HepG2 (cell line): ENCODE data around the gene CLASRP. TPM values are rescaled to one million over a fixed set of nuclear protein-coding genes. Genes with fewer than 3 reads are reported as not detected.

ENCODE experiments used
- AGO1 ChIP-seq: fragments of 200-400 bp; formaldehyde crosslinking; IDR thresholded peaks from 2 replicates; pipeline ENCODE4 v1.6.1; 2017; ENCODE audit warnings: mild to moderate bottlenecking, low read depth, low read length, moderate library complexity; ENCODE audit not compliant: poor library complexity, severe bottlenecking
- ATF2 ChIP-seq: sonication (generic); formaldehyde crosslinking; IDR thresholded peaks from 2 replicates; pipeline ENCODE4 v1.4.0; 2020; ENCODE audit warnings: missing genetic modification reagents
- GABPB1 ChIP-seq: IDR thresholded peaks from 2 replicates; pipeline ENCODE4 v1.6.1; 2016; ENCODE audit warnings: mild to moderate bottlenecking, missing genetic modification reagents, moderate library complexity, missing compliant biosample characterization
- HNRNPH1 ChIP-seq: fragments of 200-400 bp; formaldehyde crosslinking; optimal IDR thresholded peaks from 2 replicates; pipeline ENCODE3; 2017; ENCODE audit warnings: mild to moderate bottlenecking, low read depth, low read length
- HOXD1 ChIP-seq: sonication (generic); formaldehyde crosslinking; IDR thresholded peaks from 2 replicates; pipeline ENCODE4 v1.5.0; 2020; ENCODE audit warnings: missing genetic modification reagents
- MAFK ChIP-seq, 2 experiments: IDR thresholded peaks in 1 of 2; conservative IDR thresholded peaks in 1 of 2; 2 replicates each; pipeline ENCODE4 v1.6.1; 2011; ENCODE audit warnings: improper control_type of control experiment in 2 of 2, low read length in 2 of 2
- PITX1 ChIP-seq: sonication (generic); formaldehyde crosslinking; IDR thresholded peaks from 2 replicates; pipeline ENCODE4 v1.5.1; 2020; ENCODE audit warnings: mild to moderate bottlenecking, missing genetic modification reagents
- PLSCR1 ChIP-seq: sonication (generic); formaldehyde crosslinking; IDR thresholded peaks from 2 replicates; pipeline ENCODE4 v1.5.0; 2020; ENCODE audit warnings: missing genetic modification reagents, mild to moderate bottlenecking, borderline replicate concordance
- SMARCE1 ChIP-seq: fragments of 450-650 bp; IDR thresholded peaks from 2 replicates; pipeline ENCODE4 v1.6.1; 2017; ENCODE audit warnings: borderline replicate concordance
- TEF ChIP-seq: sonication (generic); formaldehyde crosslinking; IDR thresholded peaks from 2 replicates; pipeline ENCODE4 v1.5.0; 2020; ENCODE audit warnings: missing genetic modification reagents
- TFAP4 ChIP-seq: sonication (generic); IDR thresholded peaks from 2 replicates; pipeline ENCODE4 v1.6.1; 2016; ENCODE audit warnings: low read depth, borderline replicate concordance
- ZNF20 ChIP-seq: sonication (generic); formaldehyde crosslinking; IDR thresholded peaks from 2 replicates; pipeline ENCODE4 v1.4.0; 2020; ENCODE audit warnings: mild to moderate bottlenecking, moderate library complexity, missing genetic modification reagents
- ZNF235 ChIP-seq: sonication (generic); formaldehyde crosslinking; IDR thresholded peaks from 2 replicates; pipeline ENCODE4 v1.8.1; 2023; ENCODE audit warnings: mild to moderate bottlenecking, missing genetic modification reagents, borderline replicate concordance
- ZNF337 ChIP-seq: sonication (generic); formaldehyde crosslinking; IDR thresholded peaks from 2 replicates; pipeline ENCODE4 v1.5.1; 2020; ENCODE audit warnings: missing genetic modification reagents, low read depth, mild to moderate bottlenecking, borderline replicate concordance
- ZNF33B ChIP-seq: sonication (generic); formaldehyde crosslinking; IDR thresholded peaks from 2 replicates; pipeline ENCODE4 v1.5.1; 2020; ENCODE audit warnings: mild to moderate bottlenecking, missing genetic modification reagents
- ZNF605 ChIP-seq: sonication (generic); formaldehyde crosslinking; IDR thresholded peaks from 2 replicates; pipeline ENCODE4 v1.8.0; 2022; ENCODE audit warnings: mild to moderate bottlenecking, missing genetic modification reagents
- ZNF615 ChIP-seq: sonication (generic); formaldehyde crosslinking; IDR thresholded peaks from 2 replicates; pipeline ENCODE4 v1.5.0; 2020; ENCODE audit warnings: mild to moderate bottlenecking, missing genetic modification reagents, borderline replicate concordance
- ZNF713 ChIP-seq: sonication (generic); formaldehyde crosslinking; IDR thresholded peaks from 2 replicates; pipeline ENCODE4 v1.4.0; 2020; ENCODE audit warnings: mild to moderate bottlenecking, missing genetic modification reagents
- ZNF839 ChIP-seq: sonication (generic); formaldehyde crosslinking; IDR thresholded peaks from 2 replicates; pipeline ENCODE4 v1.4.0; 2020; ENCODE audit warnings: missing genetic modification reagents, mild to moderate bottlenecking, borderline replicate concordance
- ZUFSP ChIP-seq: sonication (generic); formaldehyde crosslinking; IDR thresholded peaks from 2 replicates; pipeline ENCODE4 v1.9.0; 2021; ENCODE audit warnings: missing genetic modification reagents, mild to moderate bottlenecking, borderline replicate concordance
- polyA plus RNA-seq, 8 experiments: library from polyadenylated mRNA; depleted of rRNA in 3 of 8; stranded (reverse) in 7 of 8; unstranded in 1 of 8; fragments of >200 nt; fragmentation: Illumina TruSeq in 4 of 8; extraction: Trizol in 4 of 8; gene quantifications; 2 replicates each; pipeline versions ENCODE4 v1.2.1 to v1.2.3, GENCODE V29; 2011 to 2016; ENCODE audit warnings: low read depth in 4 of 8, missing spikeins in 1 of 8, mixed read lengths in 1 of 8; ENCODE audit not compliant: insufficient read depth in 1 of 8
- total RNA-seq, 5 experiments: library from RNA; depleted of rRNA; stranded (reverse); fragments of >200 nt; fragmentation: Illumina TruSeq; extraction: Trizol; gene quantifications; 2 replicates each; pipeline ENCODE4 v1.2.3, GENCODE V29; 2016; ENCODE audit warnings: low read depth in 1 of 5
- TF ChIP-seq, protein P1 (sequence below): sonication (generic); formaldehyde crosslinking; IDR thresholded peaks from 2 replicates; pipeline ENCODE4 v1.4.0; 2020; ENCODE audit warnings: missing genetic modification reagents

Gene CLASRP
- total and polyA plus RNA-seq, 2 of the 13 experiments (the other 11 are each of a cell fraction or from before 2014, with no cell fraction given): 32.0 to 51.4 TPM

- peak; percentile 67 for TF ChIP-seq GABPB1 (CRISPR knock-in tag)
- TF ChIP-seq SMARCE1: no peak
- TF ChIP-seq PITX1: no peak
- TF ChIP-seq ATF2 (CRISPR knock-in tag): no peak
- TF ChIP-seq ZNF33B (CRISPR knock-in tag): no peak
- peak; percentile 72; the same call in 1 of the 2 replicates for TF ChIP-seq PLSCR1 (CRISPR knock-in tag)
- no peak for TF ChIP-seq AGO1
- peak; percentile 48; the same call in 1 of the 2 replicates for TF ChIP-seq TFAP4
- no peak for TF ChIP-seq ZNF615 (CRISPR knock-in tag)
- TF ChIP-seq TEF (CRISPR knock-in tag): no peak
- TF ChIP-seq ZUFSP (CRISPR knock-in tag): no peak
- 0 out of 2 replicates have a peak, but pooled peaks have one; percentile 53 for TF ChIP-seq ZNF605 (CRISPR knock-in tag)
- no peak for TF ChIP-seq MAFK (conservative IDR thresholded peaks at IDR 0.05 in 1 of 2, IDR thresholded peaks at IDR 0.05 in 1 of 2; ENCODE audit: low read length in 2 of 2)
- no peak for TF ChIP-seq ZNF20
- TF ChIP-seq ZNF839 (CRISPR knock-in tag): no peak
- no peak for TF ChIP-seq ZNF337 (CRISPR knock-in tag)
- TF ChIP-seq ZNF235: no peak; the same call in 1 of the 2 replicates
- no peak for TF ChIP-seq HNRNPH1
- TF ChIP-seq, protein P1, sequence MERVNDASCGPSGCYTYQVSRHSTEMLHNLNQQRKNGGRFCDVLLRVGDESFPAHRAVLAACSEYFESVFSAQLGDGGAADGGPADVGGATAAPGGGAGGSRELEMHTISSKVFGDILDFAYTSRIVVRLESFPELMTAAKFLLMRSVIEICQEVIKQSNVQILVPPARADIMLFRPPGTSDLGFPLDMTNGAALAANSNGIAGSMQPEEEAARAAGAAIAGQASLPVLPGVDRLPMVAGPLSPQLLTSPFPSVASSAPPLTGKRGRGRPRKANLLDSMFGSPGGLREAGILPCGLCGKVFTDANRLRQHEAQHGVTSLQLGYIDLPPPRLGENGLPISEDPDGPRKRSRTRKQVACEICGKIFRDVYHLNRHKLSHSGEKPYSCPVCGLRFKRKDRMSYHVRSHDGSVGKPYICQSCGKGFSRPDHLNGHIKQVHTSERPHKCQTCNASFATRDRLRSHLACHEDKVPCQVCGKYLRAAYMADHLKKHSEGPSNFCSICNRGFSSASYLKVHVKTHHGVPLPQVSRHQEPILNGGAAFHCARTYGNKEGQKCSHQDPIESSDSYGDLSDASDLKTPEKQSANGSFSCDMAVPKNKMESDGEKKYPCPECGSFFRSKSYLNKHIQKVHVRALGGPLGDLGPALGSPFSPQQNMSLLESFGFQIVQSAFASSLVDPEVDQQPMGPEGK (CRISPR knock-in tag): peak; percentile 66
- TF ChIP-seq HOXD1: 0 out of 2 replicates have a peak, but pooled peaks have one; percentile 21
- TF ChIP-seq ZNF713 (CRISPR knock-in tag): no peak
Measured at GRCh38 chr19:45076029-45076850, 37.4 kb downstream of the CLASRP start, which contains the start of gene ZNF296 (continued).
